Stomach (tissue), 4 donors: Measurements from ENCODE around the gene KCNIP2.

Experiments used
- CTCF ChIP-seq, 7 experiments: fragments of 450-650 bp in 4 of 7; fragments of 200-600 bp in 3 of 7; sonication (generic) in 3 of 7; IDR thresholded peaks; one replicate each; pipeline ENCODE4 v1.5.1; 2016 to 2019; ENCODE audit warnings: antibody characterized with exemption in 7 of 7, control low read depth in 2 of 7, mild to moderate bottlenecking in 1 of 7
- EP300 ChIP-seq: sonication (generic); formaldehyde crosslinking; IDR thresholded peaks from one replicate; pipeline ENCODE4 v1.6.1; 2017; ENCODE audit warnings: antibody characterized with exemption
- POLR2A ChIP-seq, 4 donors: fragments of 450-650 bp; IDR thresholded peaks; one replicate each; pipeline ENCODE4 v1.6.1; 2016; ENCODE audit warnings: antibody characterized with exemption in 4 of 4, control low read depth in 2 of 4, mild to moderate bottlenecking in 1 of 4, moderate library complexity in 1 of 4

DNA sequence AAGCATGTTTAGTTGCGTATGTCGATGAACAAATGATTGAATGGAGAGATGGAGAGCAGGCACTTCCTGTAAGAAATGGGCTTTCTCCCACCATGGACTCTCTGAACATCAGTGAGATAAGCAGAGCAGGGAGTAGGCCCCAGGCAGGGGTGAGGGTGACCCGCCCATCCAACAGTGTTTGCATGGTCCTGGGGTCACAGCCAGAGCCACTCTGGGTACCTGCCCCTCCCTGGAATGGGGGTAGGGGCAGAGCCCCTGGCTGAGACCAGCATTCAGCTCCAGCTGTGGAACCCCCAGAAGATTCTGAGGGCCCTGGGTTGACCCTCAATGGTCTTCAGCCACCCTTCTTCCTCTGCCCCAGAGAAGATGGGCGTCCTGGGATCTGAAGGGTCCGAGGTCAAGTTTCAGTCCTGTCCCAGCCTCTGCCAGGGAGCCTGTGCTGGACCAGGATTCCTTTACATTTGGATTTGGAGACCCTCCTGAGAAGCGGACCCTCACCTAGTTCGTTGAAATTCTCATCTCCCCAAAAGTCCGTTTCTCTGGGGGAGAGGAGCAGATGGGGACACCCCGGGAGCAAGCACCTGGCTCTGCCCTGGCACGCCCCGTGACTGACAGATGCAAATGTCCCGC, 65.3 kb downstream of the KCNIP2 start:
- TF ChIP-seq CTCF (IDR thresholded peaks at IDR 0.05), result no peak
- no peak for TF ChIP-seq POLR2A (IDR thresholded peaks at IDR 0.05)
- TF ChIP-seq EP300, result no peak
